Sigmoid colon (tissue), 7 donors: ENCODE data around the gene E2F3. TPM values are rescaled to one million over a fixed set of nuclear protein-coding genes. Genes with fewer than 3 reads are reported as not detected.

Experiments used
- DNase-seq: peaks from one replicate; pipeline ENCODE4 v3.0.0-alpha.2; 2019
- H3K27ac ChIP-seq, 4 donors: fragments of 200-600 bp; sonication (generic); one replicate each; pipeline ENCODE4 v1.5.1; 2016 to 2019; ENCODE audit warnings: mild to moderate bottlenecking in 1 of 4
- H3K27me3 ChIP-seq, 3 donors: fragments of 200-600 bp; sonication (generic); one replicate each; pipeline ENCODE4 v1.5.1; 2019; ENCODE audit warnings: mild to moderate bottlenecking in 1 of 3
- H3K36me3 ChIP-seq, 4 donors: fragments of 200-600 bp; sonication (generic); one replicate each; pipeline ENCODE4 v1.5.1; 2016 to 2019
- H3K4me1 ChIP-seq, 4 donors: fragments of 200-600 bp; sonication (generic); one replicate each; pipeline ENCODE4 v1.5.1; 2017 to 2019
- H3K4me3 ChIP-seq, 4 donors: fragments of 200-600 bp; sonication (generic); one replicate each; pipeline ENCODE4 v1.5.1; 2017 to 2019; ENCODE audit warnings: mild to moderate bottlenecking in 2 of 4, moderate library complexity in 1 of 4
- H3K9me3 ChIP-seq, 4 donors: fragments of 200-600 bp in 3 of 4; sonication (generic) in 3 of 4; one replicate each; pipeline versions ENCODE4 v1.5.1 to v1.6.1; 2013 to 2019
- EP300 ChIP-seq, 4 donors: sonication (generic); formaldehyde crosslinking; IDR thresholded peaks; one replicate each; pipeline ENCODE4 v1.6.1; 2017; ENCODE audit warnings: antibody characterized with exemption in 4 of 4
- POLR2A ChIP-seq, 2 donors: fragments of 450-650 bp; IDR thresholded peaks; one replicate each; pipeline ENCODE4 v1.6.1; 2016; ENCODE audit warnings: antibody characterized with exemption in 2 of 2, mild to moderate bottlenecking in 2 of 2, moderate library complexity in 2 of 2
- POLR2AphosphoS5 ChIP-seq, 4 donors: sonication (generic); formaldehyde crosslinking; IDR thresholded peaks; one replicate each; pipeline ENCODE4 v1.6.1; 2017; ENCODE audit warnings: antibody characterized with exemption in 4 of 4
- WGBS, 2 donors: extraction: QIAGEN DNeasy Blood & Tissue Kit; methylation state at CpG; one replicate each; pipeline ENCODE4 v1.1.7; 2013; 5-methylcytosine and 5-hydroxymethylcytosine counted together
- intact Hi-C: fragments of 100-400 bp; cut with DNase I; formaldehyde crosslinking; loops from one replicate; pipeline ENCODE4 v1.15.1; 2023
- polyA plus RNA-seq, 3 donors: library from polyadenylated mRNA; stranded (reverse); fragments of 200-250 nt; gene quantifications; one replicate each; pipeline ENCODE4 v1.2.3, GENCODE V29; 2013
- total RNA-seq, 4 donors: library from RNA; depleted of rRNA; stranded (reverse); fragments of >200 nt; gene quantifications; one replicate each; pipeline ENCODE4 v1.1.0, GENCODE V29; 2016
- TF ChIP-seq, protein P1 (sequence below), 4 experiments: fragments of 450-650 bp in 3 of 4; fragments of 200-600 bp in 1 of 4; IDR thresholded peaks; one replicate each; pipeline ENCODE4 v1.5.1; 2016 to 2019; ENCODE audit warnings: antibody characterized with exemption in 4 of 4, mild to moderate bottlenecking in 3 of 4, moderate library complexity in 2 of 4
- donor health status: healthy with polysubstance abuse.
- donor health status: Bipolar disorder and iron deficiency.
- donor health status: healthy.

The E2F3 gene
- total and polyA plus RNA-seq, 7 donors = 2.5 to 6.9 (median 3.0) TPM

DNA sequence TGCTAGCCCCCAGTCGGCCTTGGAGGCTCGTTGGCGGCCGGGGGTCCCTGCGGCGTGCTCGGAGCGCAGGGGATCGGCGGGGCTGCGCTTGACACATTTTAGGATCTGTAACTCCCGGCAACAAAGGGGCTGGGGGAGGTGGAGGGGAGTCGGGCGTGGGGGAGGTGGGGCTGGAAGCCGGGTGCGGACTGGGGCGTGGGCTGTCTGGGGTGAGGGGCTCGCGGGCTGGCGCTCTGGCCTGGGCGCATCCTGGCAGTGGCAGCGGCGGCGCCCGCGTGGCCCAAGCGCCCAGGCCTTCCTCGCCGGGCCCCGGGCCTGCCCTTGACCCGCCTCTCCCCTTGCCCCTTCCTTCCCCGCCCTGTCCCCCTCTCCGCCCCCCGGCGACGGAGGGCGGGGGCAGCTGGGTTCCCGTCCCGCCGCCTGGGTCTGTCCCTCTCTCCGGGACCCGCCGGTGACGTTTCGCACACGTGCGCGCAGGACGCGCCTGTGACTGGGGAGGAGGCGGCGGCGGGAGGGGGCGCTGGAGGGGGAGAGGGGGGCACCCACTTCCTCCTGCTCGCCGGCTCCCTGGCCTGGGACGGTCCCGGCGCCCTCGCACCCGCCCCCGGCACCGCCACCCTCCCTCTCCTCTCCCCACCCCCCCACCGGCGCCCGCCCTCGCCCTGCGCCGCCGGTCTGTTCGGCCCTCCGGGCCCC, 1.5 kb downstream of the E2F3 start:
- peak in 3 of 4 donors; percentile 31 to 81 (median 72) for TF ChIP-seq POLR2AphosphoS5 (IDR thresholded peaks at IDR 0.05)
- TF ChIP-seq EP300 (IDR thresholded peaks at IDR 0.05) = no peak
- peak in 1 of 2 donors; percentile 16 for TF ChIP-seq POLR2A (IDR thresholded peaks at IDR 0.05)
- peak overlapping the region; percentile 80 to 96 (median 87) for H3K27ac ChIP-seq
- peak overlapping the region; percentile 59 to 91 (median 82) for H3K4me3 ChIP-seq
- H3K4me1 ChIP-seq = peaks cover 0 to 19% (median 13%) of the 10 kb centered on the region in 4 donors
- H3K36me3 ChIP-seq = no peaks in the 10 kb centered on the region
- H3K27me3 ChIP-seq = no peaks in the 10 kb centered on the region
- peak; percentile 91 for DNase-seq
- WGBS, 2 donors = 1% methylated on average over 71 to 72 of the region's 72 CpGs
- intact Hi-C loops = loop anchor here (5.0 to 10.0 kb wide), 3 partner anchors 111 to 308 kb away; partner anchors contain the start of gene MBOAT1
- H3K9me3 ChIP-seq = no peaks in the 10 kb centered on the region

DNA sequence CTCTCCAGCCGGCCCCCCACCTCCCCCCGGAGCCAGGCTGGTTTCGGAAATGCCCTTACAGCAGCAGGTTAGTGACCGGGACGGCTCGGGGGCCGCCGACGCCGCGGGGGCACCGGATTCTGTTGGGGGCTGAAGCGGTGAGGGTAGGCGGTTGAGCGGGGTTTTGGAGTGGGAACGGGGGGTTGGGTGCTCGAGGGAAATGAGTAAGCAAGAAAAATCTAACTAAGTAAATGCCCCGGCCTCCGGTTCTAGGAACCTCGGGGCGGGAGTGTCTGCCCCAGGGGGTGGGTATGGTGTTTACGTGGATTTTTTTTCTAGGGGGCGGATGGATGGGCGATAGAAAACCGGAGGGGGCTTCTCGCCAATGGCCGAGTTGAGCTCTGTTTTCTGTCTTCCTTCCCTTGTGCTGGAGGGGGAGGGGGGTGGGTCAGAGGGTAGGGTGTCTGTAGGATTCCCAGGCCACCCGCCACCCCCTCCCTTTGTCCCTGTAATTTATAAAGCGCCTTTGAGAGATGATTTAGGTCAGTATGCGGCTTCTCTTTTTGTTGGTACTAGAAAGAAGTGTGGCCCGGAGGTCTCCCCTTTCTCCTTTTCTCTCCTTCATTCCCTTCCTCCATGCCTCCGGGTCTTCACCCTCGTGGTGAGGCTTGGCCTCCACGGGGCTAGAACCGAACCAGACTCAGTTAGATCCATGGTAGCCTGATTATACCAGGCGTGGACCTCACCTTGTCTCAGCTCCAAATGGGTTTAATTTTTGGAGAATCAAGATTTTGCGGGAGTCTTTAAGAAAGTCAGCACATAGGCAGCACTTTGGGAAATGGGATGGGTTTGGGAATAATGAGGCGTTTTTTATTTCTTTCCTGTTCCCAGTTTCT, 2.3 kb downstream of the E2F3 start:
- Histone ChIP-seq H3K36me3 (no peaks in the 10 kb centered on the region), H3K27me3 (no peaks in the 10 kb centered on the region), H3K4me1 (peaks cover 0 to 19% (median 14%) of the 10 kb centered on the region in 4 donors), H3K9me3 (no peaks in the 10 kb centered on the region), H3K27ac (peak overlapping the region; percentile 80 to 96 (median 87)), H3K4me3 (peak overlapping the region; percentile 59 to 91 (median 82))
- no peak for DNase-seq
- intact Hi-C loops = loop anchor here (5.0 to 10.0 kb wide), 3 partner anchors 112 to 309 kb away; partner anchors contain the start of gene MBOAT1
- WGBS, 2 donors = 1% methylated on average over 38 of the region's 38 CpGs
- TF ChIP-seq POLR2A (IDR thresholded peaks at IDR 0.05) (no peak), POLR2AphosphoS5 (IDR thresholded peaks at IDR 0.05) (no peak), EP300 (IDR thresholded peaks at IDR 0.05) (no peak)
- TF ChIP-seq, protein P1, sequence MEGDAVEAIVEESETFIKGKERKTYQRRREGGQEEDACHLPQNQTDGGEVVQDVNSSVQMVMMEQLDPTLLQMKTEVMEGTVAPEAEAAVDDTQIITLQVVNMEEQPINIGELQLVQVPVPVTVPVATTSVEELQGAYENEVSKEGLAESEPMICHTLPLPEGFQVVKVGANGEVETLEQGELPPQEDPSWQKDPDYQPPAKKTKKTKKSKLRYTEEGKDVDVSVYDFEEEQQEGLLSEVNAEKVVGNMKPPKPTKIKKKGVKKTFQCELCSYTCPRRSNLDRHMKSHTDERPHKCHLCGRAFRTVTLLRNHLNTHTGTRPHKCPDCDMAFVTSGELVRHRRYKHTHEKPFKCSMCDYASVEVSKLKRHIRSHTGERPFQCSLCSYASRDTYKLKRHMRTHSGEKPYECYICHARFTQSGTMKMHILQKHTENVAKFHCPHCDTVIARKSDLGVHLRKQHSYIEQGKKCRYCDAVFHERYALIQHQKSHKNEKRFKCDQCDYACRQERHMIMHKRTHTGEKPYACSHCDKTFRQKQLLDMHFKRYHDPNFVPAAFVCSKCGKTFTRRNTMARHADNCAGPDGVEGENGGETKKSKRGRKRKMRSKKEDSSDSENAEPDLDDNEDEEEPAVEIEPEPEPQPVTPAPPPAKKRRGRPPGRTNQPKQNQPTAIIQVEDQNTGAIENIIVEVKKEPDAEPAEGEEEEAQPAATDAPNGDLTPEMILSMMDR (IDR thresholded peaks at IDR 0.05) = no peak

DNA sequence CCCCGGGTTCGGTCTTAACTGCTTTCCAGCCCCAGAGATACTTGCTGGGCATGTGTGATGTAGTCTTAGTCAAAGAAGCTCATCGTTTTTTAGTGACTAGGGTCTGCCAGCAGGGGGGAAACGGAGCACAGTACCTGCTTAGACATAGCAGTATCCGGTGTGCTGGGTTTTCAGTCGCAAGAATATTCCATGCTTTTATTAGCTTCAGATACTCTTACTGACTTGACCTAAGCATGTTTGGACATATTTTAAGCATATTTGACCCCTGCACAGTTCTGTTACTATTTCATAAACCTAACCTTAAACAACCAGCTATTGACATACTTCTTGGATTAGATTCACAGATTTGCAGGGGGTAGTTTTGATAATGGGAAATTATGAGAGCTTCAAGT, 3.0 kb downstream of the E2F3 start:
- H3K27me3 ChIP-seq = no peaks in the 10 kb centered on the region
- H3K27ac ChIP-seq = peak overlapping the region; percentile 80 to 96 (median 87)
- H3K4me1 ChIP-seq = peaks cover 0 to 19% (median 14%) of the 10 kb centered on the region in 4 donors
- DNase-seq = no peak
- intact Hi-C loops = loop anchor here (5.0 to 10.0 kb wide), 3 partner anchors 112 to 310 kb away; partner anchors contain the start of gene MBOAT1
- TF ChIP-seq, protein P1 (IDR thresholded peaks at IDR 0.05) = peak in 3 of 4 experiments; percentile 15 to 23 (median 16)
- TF ChIP-seq POLR2A (IDR thresholded peaks at IDR 0.05) (no peak), EP300 (IDR thresholded peaks at IDR 0.05) (no peak), POLR2AphosphoS5 (IDR thresholded peaks at IDR 0.05) (no peak)
- peak overlapping the region; percentile 59 to 91 (median 82) for H3K4me3 ChIP-seq
- no peaks in the 10 kb centered on the region for H3K9me3 ChIP-seq
- no peaks in the 10 kb centered on the region for H3K36me3 ChIP-seq
- 1 to 2% methylated on average over 6 of the region's 6 CpGs for WGBS, 2 donors

DNA sequence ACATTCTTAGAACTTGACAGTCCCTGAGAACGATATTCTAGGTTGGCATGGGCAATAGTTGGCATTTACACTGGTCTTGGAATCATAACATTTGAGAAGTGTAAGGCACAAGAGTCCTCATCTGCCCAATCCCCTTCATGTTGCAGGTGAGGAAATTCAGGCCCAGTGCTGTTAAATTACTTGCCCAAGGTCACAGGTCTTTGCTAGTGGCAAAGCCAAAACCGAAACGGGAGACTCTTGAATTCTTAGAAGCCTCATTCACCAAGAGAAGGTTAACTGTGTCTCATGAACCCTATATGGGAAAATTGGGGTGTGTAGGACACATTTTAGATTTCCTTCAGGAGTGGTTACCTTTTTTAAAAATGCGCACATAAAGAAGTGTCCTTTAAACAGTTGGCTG, 7.2 kb downstream of the E2F3 start:
- intact Hi-C loops = loop anchor here (10.0 kb wide), 1 partner anchor 314 kb away; no protein-coding TSS in a partner anchor
- TF ChIP-seq, protein P1 (IDR thresholded peaks at IDR 0.05) = no peak
- TF ChIP-seq EP300 (IDR thresholded peaks at IDR 0.05) (no peak), POLR2AphosphoS5 (IDR thresholded peaks at IDR 0.05) (no peak)
- H3K27ac ChIP-seq = no peak overlapping the region
- no peaks in the 10 kb centered on the region for H3K36me3 ChIP-seq
- 90 to 91% methylated on average over 4 of the region's 4 CpGs for WGBS, 2 donors
- no peaks in the 10 kb centered on the region for H3K27me3 ChIP-seq
- H3K4me1 ChIP-seq = peaks cover 0 to 13% (median 10%) of the 10 kb centered on the region in 4 donors
- H3K9me3 ChIP-seq = no peaks in the 10 kb centered on the region
- H3K4me3 ChIP-seq = no peak overlapping the region
- no peak for DNase-seq
